H9 (cell line): ENCODE measurements around the gene TTC7B. TPM values are rescaled to one million over a fixed set of nuclear protein-coding genes. Genes with fewer than 3 reads are reported as not detected.

Experiments
- DNase-seq: peaks from one replicate; pipeline ENCODE4 v3.0.0-alpha.2; 2017
- H2AFZ ChIP-seq: one replicate; pipeline ENCODE4 v1.6.1; 2013; ENCODE audit warnings: mild to moderate bottlenecking, low read length, control low read depth, moderate library complexity
- H2AK5ac ChIP-seq: 2 replicates; pipeline ENCODE4 v1.6.1; 2013; ENCODE audit warnings: low read length, control low read depth, mixed read lengths; ENCODE audit not compliant: insufficient read length
- H2BK120ac ChIP-seq: one replicate; pipeline ENCODE4 v1.6.1; 2013; ENCODE audit warnings: low read depth, mild to moderate bottlenecking, low read length, control low read depth, inconsistent platforms; ENCODE audit not compliant: poor library complexity, severe bottlenecking
- H2BK12ac ChIP-seq: 2 replicates; pipeline ENCODE4 v1.6.1; 2013; ENCODE audit warnings: low read length, control low read depth, mixed read lengths, low read depth; ENCODE audit not compliant: insufficient read length
- H2BK15ac ChIP-seq: 2 replicates; pipeline ENCODE4 v1.6.1; 2013; ENCODE audit warnings: low read depth, low read length, control low read depth
- H2BK20ac ChIP-seq: one replicate; pipeline ENCODE4 v1.6.1; 2013; ENCODE audit warnings: low read depth, mild to moderate bottlenecking, low read length, control low read depth, inconsistent platforms; ENCODE audit not compliant: poor library complexity, severe bottlenecking
- H2BK5ac ChIP-seq: 2 replicates; pipeline ENCODE4 v1.6.1; 2013; ENCODE audit warnings: low read length, control low read depth, mixed read lengths; ENCODE audit not compliant: insufficient read length
- H3K14ac ChIP-seq: 2 replicates; pipeline ENCODE4 v1.6.1; 2013; ENCODE audit warnings: low read length, control low read depth; ENCODE audit not compliant: insufficient read depth
- H3K18ac ChIP-seq: 2 replicates; pipeline ENCODE4 v1.6.1; 2013; ENCODE audit warnings: low read depth, mild to moderate bottlenecking, mixed read lengths, low read length, control low read depth; ENCODE audit not compliant: insufficient read length
- H3K23ac ChIP-seq: 2 replicates; pipeline ENCODE4 v1.6.1; 2013; ENCODE audit warnings: low read length, control low read depth, mixed read lengths, low read depth; ENCODE audit not compliant: insufficient read length
- H3K23me2 ChIP-seq: 2 replicates; pipeline ENCODE4 v1.6.1; 2013; ENCODE audit warnings: low read depth, mild to moderate bottlenecking, mixed read lengths, low read length, control low read depth; ENCODE audit not compliant: insufficient read length, poor library complexity, severe bottlenecking
- H3K27ac ChIP-seq: 2 replicates; pipeline ENCODE4 v1.5.1; 2013; ENCODE audit warnings: low read length, control low read depth, mixed read lengths, low read depth; ENCODE audit not compliant: insufficient read length
- H3K27me3 ChIP-seq: 2 replicates; pipeline ENCODE4 v1.6.1; 2013; ENCODE audit warnings: low read length, control low read depth, inconsistent platforms; ENCODE audit not compliant: insufficient read depth
- H3K4ac ChIP-seq: 2 replicates; pipeline ENCODE4 v1.6.1; 2013; ENCODE audit warnings: low read depth, mild to moderate bottlenecking, control low read depth, inconsistent platforms, low read length, moderate library complexity
- H3K4me1 ChIP-seq: 2 replicates; pipeline ENCODE4 v1.6.1; 2013; ENCODE audit warnings: low read length, control low read depth, inconsistent platforms; ENCODE audit not compliant: insufficient read depth
- H3K4me2 ChIP-seq: 2 replicates; pipeline ENCODE4 v1.6.1; 2013; ENCODE audit warnings: low read length, control low read depth, mixed read lengths; ENCODE audit not compliant: insufficient read length, insufficient read depth
- H3K56ac ChIP-seq: 2 replicates; pipeline ENCODE4 v1.6.1; 2013; ENCODE audit warnings: low read depth, mild to moderate bottlenecking, mixed read lengths, low read length, control low read depth; ENCODE audit not compliant: insufficient read length
- H3K79me1 ChIP-seq: 2 replicates; pipeline ENCODE4 v1.6.1; 2013; ENCODE audit warnings: low read depth, mild to moderate bottlenecking, moderate library complexity, low read length, control low read depth, inconsistent platforms; ENCODE audit not compliant: insufficient read depth, poor library complexity, severe bottlenecking
- H3K79me2 ChIP-seq: 2 replicates; pipeline ENCODE4 v1.6.1; 2013; ENCODE audit warnings: low read length, control low read depth, inconsistent platforms; ENCODE audit not compliant: insufficient read depth
- H3K9ac ChIP-seq: 2 replicates; pipeline ENCODE4 v1.6.1; 2013; ENCODE audit warnings: low read length, control low read depth, mixed read lengths; ENCODE audit not compliant: insufficient read length; ENCODE audit errors: extremely low read depth
- H3K9me3 ChIP-seq: one replicate; pipeline ENCODE4 v1.6.1; 2013; ENCODE audit warnings: low read depth, low read length, inconsistent platforms; ENCODE audit not compliant: control insufficient read depth
- H3T11ph ChIP-seq: one replicate; pipeline ENCODE4 v1.6.1; 2013; ENCODE audit warnings: mild to moderate bottlenecking, low read length, control low read depth, inconsistent platforms
- H4K20me1 ChIP-seq: one replicate; pipeline ENCODE4 v1.6.1; 2013; ENCODE audit not compliant: control insufficient read depth, insufficient read length, insufficient read depth
- H4K5ac ChIP-seq: 2 replicates; pipeline ENCODE4 v1.6.1; 2013; ENCODE audit warnings: low read depth, mild to moderate bottlenecking, mixed read lengths, low read length, control low read depth; ENCODE audit not compliant: insufficient read length
- H4K8ac ChIP-seq: replicated peaks from 2 replicates; pipeline ENCODE4 v1.6.1; 2013; ENCODE audit warnings: low read length, control low read depth, mixed read lengths, low read depth; ENCODE audit not compliant: insufficient read length
- H4K91ac ChIP-seq: 2 replicates; pipeline ENCODE4 v1.6.1; 2013; ENCODE audit warnings: low read depth, mild to moderate bottlenecking, moderate library complexity, mixed read lengths, low read length, control low read depth; ENCODE audit not compliant: insufficient read length
- H3K27ac Mint-ChIP-seq, 3 experiments: 2 replicates in 2 of 3; 3 replicates in 1 of 3; pipeline ENCODE4 v1.8.0; 2020 to 2021; ENCODE audit warnings: mixed read lengths in 3 of 3, mild to moderate bottlenecking in 1 of 3, moderate library complexity in 1 of 3
- H3K27me3 Mint-ChIP-seq: 2 replicates; pipeline ENCODE4 v1.8.0; 2021; ENCODE audit warnings: low read depth, mild to moderate bottlenecking, moderate library complexity, mixed read lengths
- H3K36me3 Mint-ChIP-seq, 3 experiments: 2 replicates in 2 of 3; 3 replicates in 1 of 3; pipeline ENCODE4 v1.8.0; 2020 to 2021; ENCODE audit warnings: low read depth in 3 of 3, mixed read lengths in 3 of 3; ENCODE audit not compliant: insufficient read depth in 1 of 3
- H3K4me1 Mint-ChIP-seq, 2 experiments: 2 replicates each; pipeline ENCODE4 v1.8.0; 2020; ENCODE audit warnings: mixed read lengths in 2 of 2
- H3K4me3 Mint-ChIP-seq, 2 experiments: 2 replicates in 1 of 2; 3 replicates in 1 of 2; pipeline ENCODE4 v1.8.0; 2020 to 2021; ENCODE audit warnings: mild to moderate bottlenecking in 2 of 2, mixed read lengths in 2 of 2, moderate library complexity in 1 of 2
- H3K9me3 Mint-ChIP-seq, 2 experiments: 2 replicates in 1 of 2; 3 replicates in 1 of 2; pipeline ENCODE4 v1.8.0; 2020; ENCODE audit warnings: mild to moderate bottlenecking in 2 of 2, mixed read lengths in 2 of 2, moderate library complexity in 1 of 2
- CTCF ChIP-seq: fragments of 200-600 bp; sonication (generic); conservative IDR thresholded peaks from 3 replicates; pipeline ENCODE4 v1.8.0; 2021; ENCODE audit warnings: antibody characterized with exemption, mild to moderate bottlenecking
- WGBS: extraction: QIAGEN DNeasy Blood & Tissue Kit; methylation state at CpG from one replicate; pipeline ENCODE4 v1.1.7; 2013; ENCODE audit warnings: missing lambda C conversion rate, low lambda C conversion rate, mixed read lengths; ENCODE audit not compliant: insufficient read length; ENCODE audit errors: extremely low coverage; 5-methylcytosine and 5-hydroxymethylcytosine counted together
- total RNA-seq: library from RNA; stranded (reverse); gene quantifications from 2 replicates; pipeline ENCODE4 v1.2.1, GENCODE V29; 2021

TTC7B gene
- total RNA-seq, 1 experiment from 2014 or later: 33.7 TPM

- no CpG with 5 or more reads among the region's 10 CpGs for WGBS
- Histone ChIP-seq H2BK15ac (no peak overlapping the region), H3K4me2 (no peak overlapping the region), H3K4ac (no peak overlapping the region), H3K27ac (no peak overlapping the region), H3K27me3 (no peaks in the 10 kb centered on the region), H2AK5ac (no peak overlapping the region), H3K18ac (peak overlapping the region; percentile 67), H4K91ac (no peak overlapping the region), H2BK5ac (no peak overlapping the region), H3K56ac (no peak overlapping the region), H4K8ac (no peak overlapping the region), H3K4me1 (peaks cover 5% of the 10 kb centered on the region; the same call in 1 of the 2 replicates), H3K79me1 (no peaks in the 10 kb centered on the region), H2BK12ac (no peak overlapping the region), H2AFZ (no peak overlapping the region), H3K9ac (no peak overlapping the region), H4K5ac (no peak overlapping the region), H3K79me2 (no peaks in the 10 kb centered on the region), H3K14ac (peak overlapping the region; percentile 53), H4K20me1 (no peaks in the 10 kb centered on the region), H3K23me2 (no peaks in the 10 kb centered on the region), H2BK120ac (no peak overlapping the region), H3K23ac (no peak overlapping the region), H2BK20ac (no peak overlapping the region), H3T11ph (no peak overlapping the region), H3K9me3 (no peaks in the 10 kb centered on the region)
- no peak for DNase-seq
- H3K27me3 Mint-ChIP-seq: peaks cover 5% of the 10 kb centered on the region
- no peak overlapping the region for H3K4me3 Mint-ChIP-seq
- H3K36me3 Mint-ChIP-seq: no peaks in the 10 kb centered on the region; a peak in 2 of 7 replicates
- no peak for TF ChIP-seq CTCF
- peaks cover 30 to 31% of the 10 kb centered on the region in 2 experiments for H3K4me1 Mint-ChIP-seq
- H3K27ac Mint-ChIP-seq: peak overlapping the region in 1 of 3 experiments; percentile 78; a peak in 1 of 7 replicates
- no peaks in the 10 kb centered on the region; a peak in 2 of 5 replicates for H3K9me3 Mint-ChIP-seq
Measured at GRCh38 chr14:90499908-90500664, 316.1 kb downstream of the TTC7B start.
